GM19099 (cell line): ENCODE results near the gene ZNF598.

ENCODE experiments used
- POLR2A ChIP-seq: IDR thresholded peaks from 3 replicates; pipeline ENCODE4 v1.6.1; 2011; ENCODE audit warnings: low read depth; ENCODE audit not compliant: insufficient read length; ENCODE audit errors: extremely low read depth

ZNF598 gene

DNA sequence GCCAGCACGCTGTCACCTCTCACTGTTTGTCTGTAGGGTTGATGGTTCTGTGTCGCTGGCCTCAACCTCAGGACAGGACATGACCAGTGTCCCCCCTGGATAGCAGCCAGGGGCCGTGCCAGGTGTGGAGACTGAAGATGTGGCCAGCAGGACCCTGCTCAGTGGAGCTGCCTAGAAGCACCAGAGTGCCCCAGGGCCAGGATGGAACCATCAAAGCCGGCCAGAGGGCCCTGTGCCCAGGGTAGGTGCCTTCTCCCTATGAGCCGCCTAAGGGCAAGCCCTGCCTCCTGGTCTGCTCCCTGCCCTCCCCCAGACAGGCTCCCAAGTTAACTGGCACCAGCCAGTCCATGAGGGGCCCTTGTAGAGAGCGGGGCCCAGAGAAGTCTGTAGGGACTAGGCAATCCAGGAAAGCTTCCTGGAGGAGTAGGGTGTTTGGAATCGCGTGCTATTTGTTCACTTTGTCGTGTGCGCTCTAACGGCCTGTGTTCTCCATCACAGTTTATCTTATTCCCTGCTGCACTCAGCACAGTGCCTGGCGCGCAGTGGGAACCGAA lies 50.8 kb downstream of the ZNF598 start:
- TF ChIP-seq POLR2A = no peak

DNA sequence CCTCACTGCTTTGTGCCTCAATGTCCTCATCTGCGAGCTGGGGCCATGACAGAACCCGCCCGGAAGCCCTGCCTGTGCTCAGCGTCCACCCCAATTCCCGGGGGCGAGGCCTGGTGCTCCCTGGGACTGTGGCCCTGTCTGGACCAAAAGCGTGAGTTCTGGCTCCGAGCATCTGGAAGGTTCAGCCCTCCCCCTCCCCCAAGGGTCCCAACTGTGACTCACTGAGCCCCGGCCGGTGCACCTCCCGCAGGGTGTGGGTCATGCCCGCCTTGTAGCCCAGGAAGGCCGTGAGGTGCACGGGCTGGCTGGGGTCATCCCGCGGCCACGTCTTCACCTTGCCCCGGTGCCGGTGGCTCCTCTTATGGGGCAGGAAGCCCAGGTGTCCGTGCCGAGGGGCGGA lies 55.9 kb downstream of the ZNF598 start:
- no peak for TF ChIP-seq POLR2A

DNA sequence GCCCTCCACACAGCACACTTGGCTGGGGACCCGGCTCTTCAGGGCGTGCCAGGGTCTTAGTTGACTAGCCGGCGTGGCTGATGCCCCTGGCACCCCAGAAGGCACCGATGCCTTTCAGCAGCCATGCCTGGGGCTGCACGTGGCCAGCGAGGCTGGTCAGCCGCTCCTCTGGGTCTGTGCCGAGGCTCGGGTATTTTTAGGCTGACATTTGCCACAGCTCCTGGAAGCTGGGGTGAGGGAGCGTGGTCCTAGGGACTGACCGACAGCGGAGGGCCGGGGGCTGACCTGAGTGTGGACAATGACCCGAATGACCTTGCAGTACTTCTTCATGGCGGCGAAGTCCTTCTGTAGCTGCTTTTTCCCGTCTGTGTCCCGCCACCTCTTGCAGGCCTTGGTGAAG lies 59.1 kb downstream of the ZNF598 start:
- TF ChIP-seq POLR2A = no peak

- TF ChIP-seq POLR2A = no peak
Observed at GRCh38 chr16:1950047-1950446, 59.6 kb downstream of the ZNF598 start.

GRCh38 chr16:1949507-1949906 lies 60.1 kb downstream of the ZNF598 start:
- TF ChIP-seq POLR2A = no peak
